ENCODE results near the gene RAD51. TPM values are rescaled to one million over a fixed set of nuclear protein-coding genes. Genes with fewer than 3 reads are reported as not detected.
"Not testable (repeated sequence)": the region's sequence is repeated elsewhere in the genome, so short reads cannot be mapped to it uniquely, and the experiment has no call there.

The RAD51 gene
- total RNA-seq (10 to 100 TPM in 1 of 5 experiments, 1 to 10 TPM in 2, under 1 TPM in 2; 0.51 to 51.5 (median 1.4) TPM), polyA plus RNA-seq (under 1 TPM; 0.34 to 0.39 TPM), total RNA-seq (0.40 reads per million)

- peak; percentile 81 to 93 (median 92) for DNase-seq
- H3K4me3 ChIP-seq (ENCODE audit: low read length) = peak within 1 kb of the TSS; percentile 97
- no peaks in the 10 kb centered on the region for H3K27me3 ChIP-seq (ENCODE audit: control insufficient read depth in 2 of 2, insufficient read depth in 2 of 2, low read length in 2 of 2)
- Mint-ChIP-seq H3K4me3 (peak within 1 kb of the TSS; percentile 93 to 100 (median 95)), H3K27me3 (no peaks in the 10 kb centered on the region), H3K27ac (peak within 1 kb of the TSS; percentile 95 to 100 (median 99)), H3K4me1 (peaks cover 14 to 42% (median 22%) of the 10 kb centered on the region in 7 donors), H3K36me3 (peaks cover 0 to 16% (median 3%) of the 10 kb centered on the region in 5 donors), H3K9me3 (no peaks in the 10 kb centered on the region)
- H3K9me3 ChIP-seq (ENCODE audit: control insufficient read depth in 2 of 3, low read length in 3 of 3) = no peaks in the 10 kb centered on the region
- ATAC-seq = peak; percentile 97
- ChIA-PET CTCF (interaction anchor here (0.6 to 1.5 kb wide), 4 partner anchors 17 to 592 kb away, joined by 3 to 6 read pairs (median 4); partner anchors contain the start of gene VPS18), POLR2A (interaction anchor here (0.6 to 2.9 kb wide), 27 partner anchors 8 to 1512 kb away, joined by 3 to 21 read pairs (median 5); partner anchors contain the start of genes C15orf62, CCDC32, DNAJC17 and GCHFR)
- intact Hi-C loops (cut with micrococcal nuclease) = loop anchor here (1.0 to 10.0 kb wide), 14 partner anchors 16 to 722 kb away; partner anchors contain the start of genes DNAJC17 (in 2 of the 2), KNL1 (in 2 of the 2), RMDN3 (in 2 of the 2) and VPS18 (in 2 of the 2)
- H3K4me1 ChIP-seq (ENCODE audit: control insufficient read depth in 2 of 2, insufficient read depth in 2 of 2, low read length in 2 of 2) = peaks cover 10% of the 10 kb centered on the region in 2 donors
- peaks cover 0 to 11% (median 0%) of the 10 kb centered on the region in 3 experiments for H3K36me3 ChIP-seq (ENCODE audit: control insufficient read depth in 2 of 3, insufficient read depth in 3 of 3, low read length in 3 of 3)
- peak within 1 kb of the TSS; percentile 91 for H3K27ac ChIP-seq (ENCODE audit: low read depth, low read length)
These were observed at the start of gene RAD51 for GRCh38 chr15:40694688-40695468. RAD51 (plus strand) TSS chr15:40695174; CDS start chr15:40698759, 3,585 bp downstream.

GRCh38 chr15:40647523-40647922 is 47.5 kb upstream of the RAD51 start:
- POLR2A ChIA-PET = no interaction called here

GRCh38 chr15:40650479-40650878 is 44.5 kb upstream of the RAD51 start:
- no peak overlapping the region for H3K27ac ChIP-seq (ENCODE audit: low read depth, low read length)
- H3K4me1 ChIP-seq (ENCODE audit: control insufficient read depth in 2 of 2, insufficient read depth in 2 of 2, low read length in 2 of 2) = no peaks in the 10 kb centered on the region
- H3K36me3 ChIP-seq (ENCODE audit: control insufficient read depth in 2 of 3, insufficient read depth in 3 of 3, low read length in 3 of 3) = no peaks in the 10 kb centered on the region
- no peak for ATAC-seq
- intact Hi-C loops (cut with micrococcal nuclease) = no loop called here
- DNase-seq = no peak
- no peak overlapping the region for H3K4me3 Mint-ChIP-seq
- no peaks in the 10 kb centered on the region for H3K9me3 ChIP-seq (ENCODE audit: control insufficient read depth in 2 of 3, low read length in 3 of 3)
- ChIA-PET POLR2A (no interaction called here), CTCF (no interaction called here)
- no peak overlapping the region for H3K4me3 ChIP-seq (ENCODE audit: low read length)
- no peak overlapping the region for H3K27ac Mint-ChIP-seq
- peaks cover 0 to 5% (median 0%) of the 10 kb centered on the region in 7 donors for H3K4me1 Mint-ChIP-seq
- no peaks in the 10 kb centered on the region for H3K27me3 Mint-ChIP-seq
- H3K27me3 ChIP-seq (ENCODE audit: control insufficient read depth in 2 of 2, insufficient read depth in 2 of 2, low read length in 2 of 2) = no peaks in the 10 kb centered on the region
- H3K36me3 Mint-ChIP-seq = peaks cover 0 to 16% (median 0%) of the 10 kb centered on the region in 5 donors
- no peaks in the 10 kb centered on the region for H3K9me3 Mint-ChIP-seq

More at GRCh38 chr15:40647523-40647922, 47.5 kb upstream of the RAD51 start:
- H3K4me3 Mint-ChIP-seq = no peak overlapping the region
- no peaks in the 10 kb centered on the region for H3K27me3 ChIP-seq (ENCODE audit: control insufficient read depth in 2 of 2, insufficient read depth in 2 of 2, low read length in 2 of 2)
- H3K36me3 Mint-ChIP-seq = peaks cover 0 to 8% (median 0%) of the 10 kb centered on the region in 5 donors
- no peak overlapping the region for H3K27ac ChIP-seq (ENCODE audit: low read depth, low read length)
- no peaks in the 10 kb centered on the region for H3K9me3 ChIP-seq (ENCODE audit: control insufficient read depth in 2 of 3, low read length in 3 of 3)
- H3K27me3 Mint-ChIP-seq = no peaks in the 10 kb centered on the region
- H3K4me1 ChIP-seq (ENCODE audit: control insufficient read depth in 2 of 2, insufficient read depth in 2 of 2, low read length in 2 of 2) = no peaks in the 10 kb centered on the region
- peaks cover 0 to 5% (median 0%) of the 10 kb centered on the region in 7 donors for H3K4me1 Mint-ChIP-seq
- H3K4me3 ChIP-seq (ENCODE audit: low read length) = no peak overlapping the region
- peak overlapping the region in 1 of 9 donors; percentile 1 for H3K27ac Mint-ChIP-seq
- CTCF ChIA-PET = interaction anchor here (1.1 kb wide), 1 partner anchor 32 kb away, joined by 3 read pairs; no protein-coding TSS in a partner anchor
- intact Hi-C loops (cut with micrococcal nuclease) = no loop called here
- no peak for DNase-seq
- no peaks in the 10 kb centered on the region for H3K9me3 Mint-ChIP-seq
- no peaks in the 10 kb centered on the region for H3K36me3 ChIP-seq (ENCODE audit: control insufficient read depth in 2 of 3, insufficient read depth in 3 of 3, low read length in 3 of 3)
- ATAC-seq = no peak

GRCh38 chr15:40660686-40661085 is 34.3 kb upstream of the RAD51 start:
- Histone ChIP-seq H3K4me3 (ENCODE audit: low read length) (no peak overlapping the region), H3K36me3 (ENCODE audit: control insufficient read depth in 2 of 3, insufficient read depth in 3 of 3, low read length in 3 of 3) (no peaks in the 10 kb centered on the region), H3K27ac (ENCODE audit: low read depth, low read length) (no peak overlapping the region), H3K4me1 (ENCODE audit: control insufficient read depth in 2 of 2, insufficient read depth in 2 of 2, low read length in 2 of 2) (no peaks in the 10 kb centered on the region), H3K9me3 (ENCODE audit: control insufficient read depth in 2 of 3, low read length in 3 of 3) (no peaks in the 10 kb centered on the region), H3K27me3 (ENCODE audit: control insufficient read depth in 2 of 2, insufficient read depth in 2 of 2, low read length in 2 of 2) (no peaks in the 10 kb centered on the region)
- Mint-ChIP-seq H3K27me3 (no peaks in the 10 kb centered on the region), H3K4me1 (no peaks in the 10 kb centered on the region), H3K27ac (no peak overlapping the region), H3K9me3 (peaks cover 0 to 1% (median 0%) of the 10 kb centered on the region in 11 donors), H3K36me3 (peaks cover 0 to 11% (median 0%) of the 10 kb centered on the region in 5 donors), H3K4me3 (no peak overlapping the region)
- ATAC-seq (no peak), DNase-seq (no peak)
- ChIA-PET POLR2A (no interaction called here), CTCF (no interaction called here)
- intact Hi-C loops (cut with micrococcal nuclease) = no loop called here

GRCh38 chr15:40664909-40665308 is 30.1 kb upstream of the RAD51 start:
- Mint-ChIP-seq H3K9me3 (no peaks in the 10 kb centered on the region), H3K4me3 (no peak overlapping the region), H3K4me1 (no peaks in the 10 kb centered on the region), H3K36me3 (peaks cover 0 to 7% (median 0%) of the 10 kb centered on the region in 5 donors), H3K27me3 (no peaks in the 10 kb centered on the region), H3K27ac (no peak overlapping the region)
- POLR2A ChIA-PET = interaction anchor here (0.7 kb wide), 1 partner anchor 1508 kb away, joined by 3 read pairs; no protein-coding TSS in a partner anchor
- no peak for ATAC-seq
- CTCF ChIA-PET = no interaction called here
- Histone ChIP-seq H3K27me3 (ENCODE audit: control insufficient read depth in 2 of 2, insufficient read depth in 2 of 2, low read length in 2 of 2) (no peaks in the 10 kb centered on the region), H3K36me3 (ENCODE audit: control insufficient read depth in 2 of 3, insufficient read depth in 3 of 3, low read length in 3 of 3) (no peaks in the 10 kb centered on the region), H3K27ac (ENCODE audit: low read depth, low read length) (no peak overlapping the region), H3K4me3 (ENCODE audit: low read length) (no peak overlapping the region), H3K9me3 (ENCODE audit: control insufficient read depth in 2 of 3, low read length in 3 of 3) (no peaks in the 10 kb centered on the region), H3K4me1 (ENCODE audit: control insufficient read depth in 2 of 2, insufficient read depth in 2 of 2, low read length in 2 of 2) (no peaks in the 10 kb centered on the region)
- DNase-seq = no peak
- intact Hi-C loops (cut with micrococcal nuclease) = no loop called here

- ATAC-seq; H3K4me3 ChIP-seq (ENCODE audit: low read length); H3K9me3 Mint-ChIP-seq; H3K4me3 Mint-ChIP-seq; DNase-seq; H3K27me3 ChIP-seq (ENCODE audit: control insufficient read depth in 2 of 2, insufficient read depth in 2 of 2, low read length in 2 of 2); H3K9me3 ChIP-seq (ENCODE audit: control insufficient read depth in 2 of 3, low read length in 3 of 3); H3K27me3 Mint-ChIP-seq; H3K36me3 Mint-ChIP-seq; H3K4me1 ChIP-seq (ENCODE audit: control insufficient read depth in 2 of 2, insufficient read depth in 2 of 2, low read length in 2 of 2); H3K36me3 ChIP-seq (ENCODE audit: control insufficient read depth in 2 of 3, insufficient read depth in 3 of 3, low read length in 3 of 3); POLR2A ChIA-PET; H3K27ac ChIP-seq (ENCODE audit: low read depth, low read length): not testable (repeated sequence)
- Mint-ChIP-seq H3K4me1 (peaks cover 0 to 11% (median 6%) of the 10 kb centered on the region in 7 donors), H3K27ac (peak overlapping the region in 2 of 9 donors; percentile 31 to 48)
- CTCF ChIA-PET = interaction anchor here (6.1 kb wide), 1 partner anchor 107 kb away, joined by 48 read pairs; no protein-coding TSS in a partner anchor
- intact Hi-C loops (cut with micrococcal nuclease) = loop anchor here (5.0 kb wide), 5 partner anchors 84 to 506 kb away; partner anchors contain the start of genes KNL1 (in 2 of the 2), BAHD1 (in 1 of the 2) and VPS18 (in 1 of the 2)
These were observed 18.7 kb upstream of the RAD51 start for GRCh38 chr15:40676290-40676689.
